ENCODE results near the gene POU6F2. TPM values are rescaled to one million over a fixed set of nuclear protein-coding genes. Genes with fewer than 3 reads are reported as not detected.

Gene POU6F2
- total RNA-seq, 4 donors from 2014 or later: 0.91 TPM; not detected in 3

DNA sequence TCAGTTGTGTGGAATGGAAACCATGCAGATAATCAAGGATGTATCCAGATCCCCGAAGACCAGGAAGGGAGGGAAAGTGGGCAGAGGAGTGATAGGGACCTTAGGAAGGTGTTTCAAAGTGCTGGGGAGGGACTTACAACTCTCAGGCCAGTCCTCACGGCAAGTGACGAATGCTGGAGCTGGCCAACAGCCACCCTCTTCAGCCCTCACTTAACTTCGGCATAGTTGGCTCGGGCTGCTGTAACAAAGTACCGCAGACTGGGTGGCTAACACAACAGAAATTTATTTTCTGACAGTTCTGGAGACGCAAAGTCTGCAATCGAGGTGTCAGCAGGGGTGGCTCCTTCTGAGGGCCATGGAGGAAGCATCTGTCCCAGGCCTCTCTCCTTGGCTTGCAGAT lies 322.6 kb downstream of the POU6F2 start:
- Histone ChIP-seq H3K4me3 (no peak overlapping the region), H3K9me3 (no peaks in the 10 kb centered on the region), H3K27me3 (no peaks in the 10 kb centered on the region), H3K4me1 (no peaks in the 10 kb centered on the region), H3K27ac (no peak overlapping the region), H3K36me3 (no peaks in the 10 kb centered on the region)
- TF ChIP-seq POLR2A (IDR thresholded peaks at IDR 0.05): no peak
- TF ChIP-seq, protein P1, sequence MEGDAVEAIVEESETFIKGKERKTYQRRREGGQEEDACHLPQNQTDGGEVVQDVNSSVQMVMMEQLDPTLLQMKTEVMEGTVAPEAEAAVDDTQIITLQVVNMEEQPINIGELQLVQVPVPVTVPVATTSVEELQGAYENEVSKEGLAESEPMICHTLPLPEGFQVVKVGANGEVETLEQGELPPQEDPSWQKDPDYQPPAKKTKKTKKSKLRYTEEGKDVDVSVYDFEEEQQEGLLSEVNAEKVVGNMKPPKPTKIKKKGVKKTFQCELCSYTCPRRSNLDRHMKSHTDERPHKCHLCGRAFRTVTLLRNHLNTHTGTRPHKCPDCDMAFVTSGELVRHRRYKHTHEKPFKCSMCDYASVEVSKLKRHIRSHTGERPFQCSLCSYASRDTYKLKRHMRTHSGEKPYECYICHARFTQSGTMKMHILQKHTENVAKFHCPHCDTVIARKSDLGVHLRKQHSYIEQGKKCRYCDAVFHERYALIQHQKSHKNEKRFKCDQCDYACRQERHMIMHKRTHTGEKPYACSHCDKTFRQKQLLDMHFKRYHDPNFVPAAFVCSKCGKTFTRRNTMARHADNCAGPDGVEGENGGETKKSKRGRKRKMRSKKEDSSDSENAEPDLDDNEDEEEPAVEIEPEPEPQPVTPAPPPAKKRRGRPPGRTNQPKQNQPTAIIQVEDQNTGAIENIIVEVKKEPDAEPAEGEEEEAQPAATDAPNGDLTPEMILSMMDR (IDR thresholded peaks at IDR 0.05): no peak
- intact Hi-C loops (cut with DNase I; ENCODE audit: low total_unique reads): no loop called here
- no peak for DNase-seq

DNA sequence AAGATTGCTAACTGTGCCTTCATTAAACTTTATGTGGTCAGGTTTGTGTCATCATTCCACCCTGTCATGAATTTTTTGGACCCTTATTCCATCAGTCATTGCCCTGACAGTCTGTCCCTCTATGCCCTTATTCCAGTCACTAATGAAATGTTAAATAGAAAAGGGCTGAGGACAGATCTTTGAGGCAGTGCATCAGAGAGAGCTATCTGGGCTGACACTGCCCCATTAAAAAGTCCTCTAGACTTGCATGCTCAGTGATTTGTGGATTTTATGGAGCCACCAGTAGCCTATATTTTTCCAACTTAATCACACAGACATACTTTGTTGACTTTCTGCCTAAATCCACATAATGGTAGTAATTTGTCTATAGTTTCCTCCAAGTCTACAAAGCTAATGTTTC lies 323.8 kb downstream of the POU6F2 start:
- H3K4me3 ChIP-seq: no peak overlapping the region
- TF ChIP-seq POLR2A (IDR thresholded peaks at IDR 0.05): no peak
- TF ChIP-seq, protein P1 (IDR thresholded peaks at IDR 0.05): no peak
- H3K27me3 ChIP-seq: peaks cover 0 to under 1% of the 10 kb centered on the region in 2 donors
- no peaks in the 10 kb centered on the region for H3K4me1 ChIP-seq
- H3K9me3 ChIP-seq: no peaks in the 10 kb centered on the region
- H3K27ac ChIP-seq: no peak overlapping the region
- intact Hi-C loops (cut with DNase I; ENCODE audit: low total_unique reads): no loop called here
- DNase-seq: no peak
- no peaks in the 10 kb centered on the region for H3K36me3 ChIP-seq

DNA sequence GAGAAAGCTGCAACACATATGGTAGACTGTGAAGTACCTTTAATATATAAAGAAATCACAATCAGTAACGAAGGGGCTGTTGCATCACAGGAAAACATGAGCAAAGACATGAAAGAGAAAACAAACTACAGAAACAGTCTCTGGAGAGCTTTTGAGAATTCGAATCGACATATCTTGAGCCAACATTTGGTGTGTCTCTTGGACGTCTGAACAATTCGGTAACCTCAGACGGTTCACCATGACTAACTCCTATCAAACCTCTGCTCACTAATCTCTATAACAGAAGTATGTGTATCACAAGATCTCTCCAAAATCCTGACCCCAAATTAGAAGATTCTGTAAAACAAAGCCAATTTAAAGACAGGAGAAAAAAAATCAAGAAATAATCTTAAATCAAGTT lies 326.5 kb downstream of the POU6F2 start:
- Histone ChIP-seq H3K36me3 (no peaks in the 10 kb centered on the region), H3K27ac (no peak overlapping the region), H3K4me3 (no peak overlapping the region), H3K27me3 (peaks cover 0 to 4% of the 10 kb centered on the region in 2 donors), H3K4me1 (no peaks in the 10 kb centered on the region), H3K9me3 (no peaks in the 10 kb centered on the region)
- TF ChIP-seq, protein P1 (IDR thresholded peaks at IDR 0.05): no peak
- no peak for TF ChIP-seq POLR2A (IDR thresholded peaks at IDR 0.05)
- intact Hi-C loops (cut with DNase I; ENCODE audit: low total_unique reads): no loop called here
- no peak for DNase-seq

DNA sequence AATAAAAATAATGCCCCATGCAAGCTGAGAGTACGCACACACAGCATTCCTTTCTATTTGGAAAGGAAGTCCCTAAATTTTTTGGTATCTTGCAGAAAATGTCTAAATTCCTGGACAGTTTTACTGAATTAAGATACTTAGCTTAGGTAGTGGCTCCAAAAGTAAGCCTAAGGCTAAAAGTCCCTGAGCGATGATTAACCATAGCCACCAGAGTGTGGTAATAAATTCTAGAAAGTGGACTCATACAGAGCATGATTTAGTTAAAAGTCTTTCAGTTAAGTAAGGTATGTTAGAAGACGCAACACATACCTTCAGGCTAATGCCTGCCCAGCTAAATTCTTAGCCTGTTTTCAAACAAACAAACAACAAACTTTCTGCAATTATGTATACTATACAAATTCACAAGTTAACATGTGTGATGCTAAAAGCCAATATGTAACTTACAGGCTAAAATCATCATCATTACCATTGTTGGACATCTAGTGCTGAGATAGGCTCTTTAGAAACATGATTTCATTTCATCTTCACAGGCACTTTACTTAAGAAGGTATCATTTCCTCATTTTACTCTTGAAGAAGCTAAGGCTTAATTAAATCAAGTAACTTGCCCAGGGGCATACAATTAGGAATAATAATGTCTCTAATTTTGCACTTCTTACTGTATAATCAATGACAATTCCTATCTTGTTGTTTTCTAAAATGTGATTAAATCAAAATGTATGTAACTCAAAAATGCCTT lies 327.1 kb downstream of the POU6F2 start:
- Histone ChIP-seq H3K27me3 (peaks cover 0 to 4% of the 10 kb centered on the region in 2 donors), H3K4me3 (no peak overlapping the region), H3K9me3 (no peaks in the 10 kb centered on the region), H3K4me1 (no peaks in the 10 kb centered on the region), H3K27ac (no peak overlapping the region), H3K36me3 (no peaks in the 10 kb centered on the region)
- TF ChIP-seq, protein P1 (IDR thresholded peaks at IDR 0.05): no peak
- no peak for TF ChIP-seq POLR2A (IDR thresholded peaks at IDR 0.05)
- intact Hi-C loops (cut with DNase I; ENCODE audit: low total_unique reads): no loop called here
- DNase-seq: no peak

DNA sequence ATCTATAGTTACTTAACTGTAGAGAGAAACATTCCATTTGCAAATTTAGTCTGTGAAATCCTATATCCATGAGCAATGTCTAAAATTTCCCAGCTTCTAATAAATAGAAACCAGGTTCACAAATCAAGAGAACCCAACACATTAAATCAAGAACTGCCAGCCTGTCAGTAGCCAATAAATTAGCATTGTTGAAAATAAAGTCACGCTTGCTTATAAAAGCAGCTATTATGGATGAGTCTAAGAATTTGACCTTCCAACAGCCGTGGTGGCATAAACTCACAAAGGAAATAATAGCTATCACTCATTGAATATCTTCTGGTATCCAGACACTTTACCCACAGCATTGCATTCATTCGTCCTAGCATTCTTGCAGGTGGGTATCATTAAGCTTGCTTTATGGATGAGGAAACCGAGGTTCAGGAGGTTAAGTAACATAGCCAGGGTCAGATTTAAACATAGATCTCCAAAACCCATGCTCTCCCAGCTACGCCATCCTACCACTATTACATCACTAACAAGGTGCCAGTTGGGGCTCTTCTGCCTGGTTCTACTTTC lies 328.4 kb downstream of the POU6F2 start:
- intact Hi-C loops (cut with DNase I; ENCODE audit: low total_unique reads): no loop called here

More for the DNA sequence above, 328.4 kb downstream of the POU6F2 start:
- Histone ChIP-seq H3K9me3 (no peaks in the 10 kb centered on the region), H3K27me3 (peaks cover 0 to 7% of the 10 kb centered on the region in 2 donors), H3K4me3 (no peak overlapping the region), H3K36me3 (no peaks in the 10 kb centered on the region), H3K27ac (no peak overlapping the region), H3K4me1 (no peaks in the 10 kb centered on the region)
- no peak for DNase-seq
- TF ChIP-seq, protein P1 (IDR thresholded peaks at IDR 0.05): no peak
- no peak for TF ChIP-seq POLR2A (IDR thresholded peaks at IDR 0.05)
